ENCODE results near the gene TRMT112.

DNA sequence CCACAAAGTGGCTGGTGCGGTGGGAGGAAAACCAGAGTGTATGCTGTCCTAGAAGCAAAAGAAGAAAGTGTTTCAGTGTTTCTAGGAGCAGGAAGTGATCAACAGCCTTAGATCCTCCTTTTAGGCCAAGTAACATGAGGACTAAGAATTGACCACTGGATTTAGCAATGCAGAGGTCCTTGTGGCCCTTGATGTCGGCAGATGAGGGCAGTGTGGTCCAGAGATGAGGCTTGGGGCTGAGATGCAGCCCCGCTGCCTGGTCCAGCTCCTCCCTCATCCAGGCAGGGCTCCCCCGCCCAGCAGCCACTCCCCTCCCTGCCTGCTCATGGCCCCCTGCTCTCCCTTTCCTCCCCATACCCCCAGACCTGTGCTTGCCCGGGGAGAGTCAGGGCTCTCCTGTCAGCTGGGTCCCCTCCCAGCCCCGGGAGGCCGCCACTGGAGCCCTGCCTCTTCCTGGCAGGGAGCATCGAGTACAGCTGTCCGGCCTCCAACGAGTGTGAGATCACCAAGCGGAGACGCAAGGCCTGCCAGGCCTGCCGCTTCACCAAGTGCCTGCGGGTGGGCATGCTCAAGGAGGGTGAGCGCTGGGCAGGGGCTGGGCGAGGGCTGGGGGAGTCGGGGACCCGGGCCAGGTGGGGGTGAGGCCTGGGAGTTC lies 3.7 kb downstream of the TRMT112 start:
- TF ChIP-seq, protein P1, sequence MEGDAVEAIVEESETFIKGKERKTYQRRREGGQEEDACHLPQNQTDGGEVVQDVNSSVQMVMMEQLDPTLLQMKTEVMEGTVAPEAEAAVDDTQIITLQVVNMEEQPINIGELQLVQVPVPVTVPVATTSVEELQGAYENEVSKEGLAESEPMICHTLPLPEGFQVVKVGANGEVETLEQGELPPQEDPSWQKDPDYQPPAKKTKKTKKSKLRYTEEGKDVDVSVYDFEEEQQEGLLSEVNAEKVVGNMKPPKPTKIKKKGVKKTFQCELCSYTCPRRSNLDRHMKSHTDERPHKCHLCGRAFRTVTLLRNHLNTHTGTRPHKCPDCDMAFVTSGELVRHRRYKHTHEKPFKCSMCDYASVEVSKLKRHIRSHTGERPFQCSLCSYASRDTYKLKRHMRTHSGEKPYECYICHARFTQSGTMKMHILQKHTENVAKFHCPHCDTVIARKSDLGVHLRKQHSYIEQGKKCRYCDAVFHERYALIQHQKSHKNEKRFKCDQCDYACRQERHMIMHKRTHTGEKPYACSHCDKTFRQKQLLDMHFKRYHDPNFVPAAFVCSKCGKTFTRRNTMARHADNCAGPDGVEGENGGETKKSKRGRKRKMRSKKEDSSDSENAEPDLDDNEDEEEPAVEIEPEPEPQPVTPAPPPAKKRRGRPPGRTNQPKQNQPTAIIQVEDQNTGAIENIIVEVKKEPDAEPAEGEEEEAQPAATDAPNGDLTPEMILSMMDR (IDR thresholded peaks at IDR 0.05), result no peak
- TF ChIP-seq POLR2A (IDR thresholded peaks at IDR 0.05) (no peak), POLR2AphosphoS5 (IDR thresholded peaks at IDR 0.05) (no peak)

All from upper lobe of left lung (tissue), 4 donors.